ENCODE measurements around the gene FMN2. TPM values are rescaled to one million over a fixed set of nuclear protein-coding genes. Genes with fewer than 3 reads are reported as not detected.

FMN2 gene
- total RNA-seq, 1 donor: not detected

DNA sequence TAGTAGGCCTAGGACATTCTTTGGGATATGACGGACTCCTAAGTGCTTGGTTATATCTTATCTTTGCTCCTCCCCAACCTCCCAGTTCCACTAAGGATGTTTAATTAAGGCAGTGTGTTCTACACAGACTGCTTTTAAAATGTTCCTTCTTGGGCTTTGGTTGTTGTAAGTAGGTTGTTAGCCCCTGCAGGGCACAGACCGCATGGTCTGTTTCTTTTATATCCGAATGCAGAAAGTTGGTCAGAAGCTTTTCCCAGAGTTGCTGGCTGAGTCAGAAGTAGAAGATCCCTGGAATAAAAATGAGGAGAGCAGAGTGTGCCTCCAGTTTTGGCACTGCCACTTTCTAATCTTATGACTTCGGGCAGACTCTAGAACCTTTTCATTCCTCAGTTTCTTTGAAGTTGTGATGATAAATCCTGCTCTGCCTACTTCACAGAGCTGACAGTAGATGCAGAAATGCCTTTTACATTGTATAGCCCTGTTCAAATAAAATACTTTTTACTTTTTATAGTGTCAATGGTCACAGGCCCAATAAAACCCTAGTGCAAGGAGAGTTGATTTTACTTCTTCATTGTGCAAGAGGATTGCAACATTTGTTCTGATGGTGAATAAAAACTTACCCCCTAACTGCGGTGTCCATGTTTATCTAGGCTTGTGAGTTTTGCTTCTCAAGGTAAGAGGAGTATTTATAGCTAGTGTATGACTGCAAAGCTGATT is 18.4 kb downstream of the FMN2 start:
- Histone ChIP-seq H3K4me3 (ENCODE audit: low read length) (no peak overlapping the region), H3K9me3 (ENCODE audit: low read depth, low read length) (no peaks in the 10 kb centered on the region), H3K4me1 (ENCODE audit: insufficient read depth, low read length) (no peaks in the 10 kb centered on the region), H3K27me3 (ENCODE audit: insufficient read depth, low read length) (no peaks in the 10 kb centered on the region)

DNA sequence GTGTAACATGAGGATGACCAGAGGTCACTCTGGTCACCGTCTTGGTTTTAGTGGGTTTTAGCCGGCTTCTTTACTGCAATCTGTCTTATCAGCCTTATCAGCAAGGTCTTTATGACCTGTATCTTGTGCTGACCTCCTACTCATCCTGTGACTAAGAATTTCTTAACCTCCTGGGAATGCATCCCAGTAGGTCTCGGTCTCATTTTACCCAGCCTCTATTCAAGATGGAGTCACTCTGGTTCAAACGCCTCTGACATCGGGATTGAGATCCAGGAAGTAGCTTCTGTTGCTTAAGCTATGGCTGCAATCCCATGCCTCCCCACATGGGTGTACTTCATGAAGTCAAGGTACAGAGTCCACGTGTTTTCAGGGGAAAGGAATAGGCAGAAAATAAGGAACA is 19.9 kb downstream of the FMN2 start:
- H3K4me1 ChIP-seq (ENCODE audit: insufficient read depth, low read length): no peaks in the 10 kb centered on the region
- H3K4me3 ChIP-seq (ENCODE audit: low read length): no peak overlapping the region
- no peaks in the 10 kb centered on the region for H3K9me3 ChIP-seq (ENCODE audit: low read depth, low read length)
- H3K27me3 ChIP-seq (ENCODE audit: insufficient read depth, low read length): no peaks in the 10 kb centered on the region

- Histone ChIP-seq H3K4me3 (ENCODE audit: low read length) (no peak overlapping the region), H3K9me3 (ENCODE audit: low read depth, low read length) (no peaks in the 10 kb centered on the region)
Measured at GRCh38 chr1:240114222-240114621, 22.5 kb downstream of the FMN2 start.

DNA sequence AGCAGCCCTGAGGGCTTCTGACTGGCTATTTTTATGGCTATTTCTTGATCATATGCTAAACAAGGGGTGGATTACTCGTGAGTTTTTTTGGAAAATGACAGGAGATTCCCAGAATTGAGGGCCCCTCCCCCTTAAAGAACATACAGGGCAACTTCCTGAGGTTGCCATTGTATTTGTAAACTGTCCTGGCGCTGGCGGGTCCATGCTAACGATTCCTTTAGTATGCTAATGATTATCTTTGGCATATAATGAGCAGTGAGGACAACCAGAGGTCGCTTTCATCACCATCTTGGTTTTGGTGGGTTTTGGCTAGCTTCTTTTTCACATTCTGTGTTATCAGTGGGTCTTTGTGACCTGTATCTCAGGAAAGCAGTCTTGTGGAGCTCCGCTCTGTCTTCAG is 24.1 kb downstream of the FMN2 start:
- Histone ChIP-seq H3K4me1 (ENCODE audit: insufficient read depth, low read length) (no peaks in the 10 kb centered on the region), H3K27me3 (ENCODE audit: insufficient read depth, low read length) (no peaks in the 10 kb centered on the region), H3K9me3 (ENCODE audit: low read depth, low read length) (no peaks in the 10 kb centered on the region), H3K4me3 (ENCODE audit: low read length) (no peak overlapping the region)

More at GRCh38 chr1:240114222-240114621, 22.5 kb downstream of the FMN2 start:
- no peaks in the 10 kb centered on the region for H3K27me3 ChIP-seq (ENCODE audit: insufficient read depth, low read length)
- no peaks in the 10 kb centered on the region for H3K4me1 ChIP-seq (ENCODE audit: insufficient read depth, low read length)

DNA sequence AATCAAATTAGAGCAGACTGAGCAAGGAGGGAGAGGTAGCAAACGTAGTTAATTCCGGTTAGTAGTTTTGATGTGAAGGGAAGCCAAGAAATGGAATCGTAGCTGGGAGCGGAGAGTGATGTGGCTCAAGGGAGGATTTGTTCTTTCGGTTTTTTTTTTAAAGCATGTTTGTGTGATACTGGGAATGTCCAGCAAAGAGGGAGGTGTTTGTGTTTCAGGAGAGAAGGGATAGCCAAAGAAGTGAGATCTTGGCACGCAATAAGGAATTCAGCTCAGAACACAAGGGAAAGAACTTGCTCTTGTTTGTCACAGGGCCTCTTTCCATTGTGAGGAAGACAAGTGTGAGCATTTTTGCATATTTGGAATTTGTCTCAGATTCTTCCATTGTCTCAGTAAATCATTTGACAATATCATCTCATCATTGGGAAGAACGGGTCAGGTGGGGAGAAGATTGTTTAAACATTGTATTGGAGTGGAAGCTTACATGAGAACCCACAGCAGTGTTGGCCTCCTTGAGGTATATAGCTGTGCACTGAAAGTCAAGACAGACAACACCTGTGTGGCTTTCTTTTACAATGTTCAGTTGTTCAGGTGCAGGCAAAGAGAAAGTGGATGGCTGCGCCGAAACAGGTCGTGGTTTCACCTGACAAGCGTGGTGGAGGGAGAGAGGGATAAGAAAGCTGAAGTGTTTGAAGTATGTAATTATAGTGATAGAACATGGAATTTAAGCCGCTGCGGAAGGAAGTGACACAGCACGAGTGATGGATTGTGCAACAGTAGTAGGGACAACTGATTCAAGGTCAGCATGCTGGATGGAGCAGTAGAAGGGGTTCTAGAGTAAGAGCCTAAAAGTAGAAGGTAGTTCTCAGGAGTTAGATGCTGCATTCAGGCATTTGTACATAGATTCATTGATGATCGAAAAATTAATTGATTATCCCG is 25.4 kb downstream of the FMN2 start:
- Histone ChIP-seq H3K9me3 (ENCODE audit: low read depth, low read length) (no peaks in the 10 kb centered on the region), H3K27me3 (ENCODE audit: insufficient read depth, low read length) (no peaks in the 10 kb centered on the region), H3K4me3 (ENCODE audit: low read length) (no peak overlapping the region), H3K4me1 (ENCODE audit: insufficient read depth, low read length) (no peaks in the 10 kb centered on the region)

GRCh38 chr1:240117930-240118329 is 26.2 kb downstream of the FMN2 start:
- Histone ChIP-seq H3K27me3 (ENCODE audit: insufficient read depth, low read length) (no peaks in the 10 kb centered on the region), H3K4me1 (ENCODE audit: insufficient read depth, low read length) (no peaks in the 10 kb centered on the region), H3K9me3 (ENCODE audit: low read depth, low read length) (no peaks in the 10 kb centered on the region), H3K4me3 (ENCODE audit: low read length) (no peak overlapping the region)

GRCh38 chr1:240122639-240123613 is 31.2 kb downstream of the FMN2 start:
- no peak overlapping the region for H3K4me3 ChIP-seq (ENCODE audit: low read length)
- no peaks in the 10 kb centered on the region for H3K27me3 ChIP-seq (ENCODE audit: insufficient read depth, low read length)
- no peaks in the 10 kb centered on the region for H3K4me1 ChIP-seq (ENCODE audit: insufficient read depth, low read length)
- H3K9me3 ChIP-seq (ENCODE audit: low read depth, low read length): no peaks in the 10 kb centered on the region

GRCh38 chr1:240126821-240127220 is 35.1 kb downstream of the FMN2 start:
- Histone ChIP-seq H3K4me3 (ENCODE audit: low read length) (no peak overlapping the region), H3K27me3 (ENCODE audit: insufficient read depth, low read length) (no peaks in the 10 kb centered on the region), H3K9me3 (ENCODE audit: low read depth, low read length) (no peaks in the 10 kb centered on the region), H3K4me1 (ENCODE audit: insufficient read depth, low read length) (no peaks in the 10 kb centered on the region)

DNA sequence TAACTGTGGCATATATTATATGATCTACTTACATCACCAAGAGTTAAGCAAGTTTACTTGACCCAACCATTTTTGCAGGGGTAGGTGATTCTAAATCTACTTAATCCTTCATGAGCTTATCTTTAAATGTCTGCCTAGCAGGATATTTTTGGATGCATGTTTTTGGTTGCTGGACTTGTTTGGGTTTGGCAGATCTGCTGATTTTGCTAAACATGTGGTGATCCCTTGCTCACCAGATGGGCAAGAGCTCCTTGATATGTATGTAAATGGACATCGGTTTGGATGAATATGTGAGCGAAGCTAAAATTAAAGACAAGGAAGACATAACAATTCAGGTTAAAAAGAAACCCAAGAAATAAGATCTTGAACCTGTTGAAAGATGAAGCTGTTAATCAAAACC is 36.7 kb downstream of the FMN2 start:
- H3K4me1 ChIP-seq (ENCODE audit: insufficient read depth, low read length): no peaks in the 10 kb centered on the region
- H3K9me3 ChIP-seq (ENCODE audit: low read depth, low read length): no peaks in the 10 kb centered on the region
- H3K27me3 ChIP-seq (ENCODE audit: insufficient read depth, low read length): no peaks in the 10 kb centered on the region
- H3K4me3 ChIP-seq (ENCODE audit: low read length): no peak overlapping the region

DNA sequence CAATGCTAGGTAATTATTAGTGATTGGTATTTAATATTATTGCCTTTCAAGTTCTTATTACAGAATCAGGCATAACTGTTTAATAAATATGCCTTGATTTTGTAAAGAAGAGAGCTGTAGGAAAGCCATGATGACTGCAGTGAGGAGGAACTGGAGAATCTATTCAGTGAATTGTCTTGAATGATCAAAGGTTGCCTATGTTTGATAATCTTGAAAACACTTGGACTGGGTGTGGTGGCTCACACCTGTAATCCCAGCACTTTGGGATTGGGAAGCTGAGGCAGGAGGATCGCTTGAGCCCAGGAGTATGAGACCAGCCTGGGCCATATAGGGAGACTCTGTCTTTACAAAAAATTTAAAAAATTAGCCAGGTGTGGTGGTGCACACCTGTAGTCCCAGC is 42.4 kb downstream of the FMN2 start:
- Histone ChIP-seq H3K27me3 (ENCODE audit: insufficient read depth, low read length) (no peaks in the 10 kb centered on the region), H3K4me3 (ENCODE audit: low read length) (no peak overlapping the region), H3K4me1 (ENCODE audit: insufficient read depth, low read length) (no peaks in the 10 kb centered on the region), H3K9me3 (ENCODE audit: low read depth, low read length) (no peaks in the 10 kb centered on the region)

GRCh38 chr1:240134596-240134995 is 42.9 kb downstream of the FMN2 start:
- Histone ChIP-seq H3K4me1 (ENCODE audit: insufficient read depth, low read length) (no peaks in the 10 kb centered on the region), H3K4me3 (ENCODE audit: low read length) (no peak overlapping the region), H3K9me3 (ENCODE audit: low read depth, low read length) (no peaks in the 10 kb centered on the region), H3K27me3 (ENCODE audit: insufficient read depth, low read length) (no peaks in the 10 kb centered on the region)

DNA sequence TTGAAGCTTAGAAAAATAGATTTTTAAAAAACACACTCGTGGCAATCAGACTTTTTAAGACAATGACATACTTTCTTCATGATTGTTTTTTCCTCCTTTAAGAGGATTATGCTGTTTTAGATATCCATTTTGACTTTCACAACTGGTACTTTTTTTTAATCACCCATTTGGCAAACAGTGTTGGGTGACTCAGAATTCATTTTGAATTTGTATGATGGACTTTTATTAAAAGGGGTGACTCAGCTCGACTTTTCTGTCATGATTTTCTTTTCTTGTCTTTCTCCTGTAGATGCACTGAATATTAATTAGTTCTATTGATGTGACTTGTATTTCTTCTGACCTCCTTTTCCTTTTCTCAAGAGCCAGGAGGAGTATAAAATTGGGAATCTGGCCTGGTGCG is 44.7 kb downstream of the FMN2 start:
- no peaks in the 10 kb centered on the region for H3K4me1 ChIP-seq (ENCODE audit: insufficient read depth, low read length)
- no peaks in the 10 kb centered on the region for H3K27me3 ChIP-seq (ENCODE audit: insufficient read depth, low read length)
- no peaks in the 10 kb centered on the region for H3K9me3 ChIP-seq (ENCODE audit: low read depth, low read length)
- no peak overlapping the region for H3K4me3 ChIP-seq (ENCODE audit: low read length)

DNA sequence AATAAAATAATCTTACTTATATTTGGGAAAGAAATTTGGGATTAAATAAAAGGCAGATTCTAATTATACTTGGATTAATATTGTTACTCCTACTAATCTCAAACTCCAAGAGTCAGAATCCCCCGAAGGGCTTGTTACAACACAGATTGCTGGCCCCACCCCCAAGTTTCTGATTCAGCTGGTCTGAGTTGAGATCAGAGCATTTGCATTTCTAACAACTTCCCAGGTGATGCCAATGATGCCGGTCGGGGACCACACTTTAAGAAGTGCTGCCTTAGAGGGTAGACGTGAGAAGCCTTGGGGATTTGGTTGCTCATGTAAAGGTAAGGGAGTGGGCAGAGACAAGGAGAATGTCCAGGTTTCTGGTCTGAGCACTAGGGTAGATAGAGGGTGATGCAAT is 47.2 kb downstream of the FMN2 start:
- Histone ChIP-seq H3K9me3 (ENCODE audit: low read depth, low read length) (no peaks in the 10 kb centered on the region), H3K4me3 (ENCODE audit: low read length) (no peak overlapping the region), H3K4me1 (ENCODE audit: insufficient read depth, low read length) (no peaks in the 10 kb centered on the region), H3K27me3 (ENCODE audit: insufficient read depth, low read length) (no peaks in the 10 kb centered on the region)

DNA sequence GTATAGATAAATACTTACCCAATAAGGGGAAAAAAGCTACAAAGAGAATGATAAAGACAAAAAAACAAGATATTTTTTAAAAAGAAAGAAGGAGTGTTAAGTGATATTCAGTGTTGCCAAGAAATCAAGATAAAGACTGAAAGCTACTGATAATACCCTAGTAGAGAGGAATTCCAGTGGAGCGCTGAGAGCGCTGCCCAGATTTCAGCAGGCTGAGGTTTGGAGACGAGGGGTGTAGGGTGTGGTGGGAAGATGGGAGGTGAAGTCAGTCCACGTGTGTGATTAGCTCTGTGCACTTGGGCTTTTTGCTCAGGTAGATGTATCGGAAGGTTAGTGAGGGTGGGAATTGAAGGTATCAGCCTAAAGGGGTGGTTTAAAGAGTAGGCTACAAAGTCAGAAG is 47.8 kb downstream of the FMN2 start:
- Histone ChIP-seq H3K27me3 (ENCODE audit: insufficient read depth, low read length) (no peaks in the 10 kb centered on the region), H3K4me1 (ENCODE audit: insufficient read depth, low read length) (no peaks in the 10 kb centered on the region), H3K9me3 (ENCODE audit: low read depth, low read length) (no peaks in the 10 kb centered on the region), H3K4me3 (ENCODE audit: low read length) (no peak overlapping the region)

DNA sequence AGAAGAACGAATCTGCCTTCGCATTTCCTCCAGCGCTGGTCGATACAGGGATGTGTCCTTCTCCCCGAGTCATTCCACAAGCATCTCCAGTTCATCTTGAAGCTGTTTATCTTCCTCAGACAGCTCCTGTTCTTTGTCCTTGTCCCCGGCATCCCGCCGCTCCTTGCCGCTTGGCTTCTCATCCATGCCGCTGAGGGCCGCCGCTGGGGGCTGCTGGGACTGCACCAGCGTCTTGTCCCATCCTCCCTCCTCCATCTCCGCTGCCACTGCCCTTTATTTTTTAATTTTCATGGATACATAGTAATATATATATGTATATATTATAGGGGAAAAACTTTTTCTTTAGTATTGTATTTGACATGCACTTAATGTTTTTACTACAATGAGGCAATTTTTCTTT is 53.4 kb downstream of the FMN2 start:
- H3K4me3 ChIP-seq (ENCODE audit: low read length): no peak overlapping the region
- no peaks in the 10 kb centered on the region for H3K27me3 ChIP-seq (ENCODE audit: insufficient read depth, low read length)
- no peaks in the 10 kb centered on the region for H3K9me3 ChIP-seq (ENCODE audit: low read depth, low read length)
- H3K4me1 ChIP-seq (ENCODE audit: insufficient read depth, low read length): no peaks in the 10 kb centered on the region
